GM23338 (cell line): Measurements from ENCODE around the gene CD84. TPM values are rescaled to one million over a fixed set of nuclear protein-coding genes. Genes with fewer than 3 reads are reported as not detected.

Source experiments
- ATAC-seq: fragments of 200-7000 bp; cut with Tn5 transposase; 3 replicates; pipeline ENCODE4 v1.9.1; 2020
- DNase-seq: peaks from one replicate; pipeline ENCODE4 v3.0.0-alpha.2; 2015; ENCODE audit warnings: low spot score
- H2AFZ ChIP-seq: fragments of 200-600 bp; sonication (generic); 2 replicates; pipeline ENCODE4 v1.8.0; 2016; ENCODE audit warnings: antibody characterized with exemption, mild to moderate bottlenecking, moderate library complexity
- H3F3A ChIP-seq: fragments of 200-600 bp; sonication (generic); replicated peaks from 2 replicates; pipeline ENCODE4 v1.8.0; 2017; ENCODE audit warnings: antibody characterized with exemption, mixed run types, low read depth
- H3K27ac ChIP-seq: fragments of 200-600 bp; sonication (generic); 2 replicates; pipeline ENCODE4 v1.6.1; 2016; ENCODE audit warnings: low read depth
- H3K27me3 ChIP-seq: fragments of 200-600 bp; sonication (generic); 2 replicates; pipeline ENCODE4 v1.8.0; 2016; ENCODE audit warnings: mild to moderate bottlenecking, mixed run types, moderate library complexity; ENCODE audit not compliant: insufficient read depth
- H3K36me3 ChIP-seq: fragments of 200-600 bp; sonication (generic); 2 replicates; pipeline ENCODE4 v1.8.0; 2016; ENCODE audit warnings: mild to moderate bottlenecking; ENCODE audit not compliant: insufficient read depth
- H3K4me1 ChIP-seq: fragments of 200-600 bp; sonication (generic); 2 replicates; pipeline ENCODE4 v1.8.0; 2016; ENCODE audit warnings: mild to moderate bottlenecking, moderate library complexity; ENCODE audit not compliant: insufficient read depth
- H3K4me2 ChIP-seq: fragments of 200-600 bp; sonication (generic); 2 replicates; pipeline ENCODE4 v1.7.1; 2017; ENCODE audit warnings: mixed run types
- H3K4me3 ChIP-seq: fragments of 200-600 bp; sonication (generic); 2 replicates; pipeline ENCODE4 v1.6.1; 2016; ENCODE audit warnings: mixed run types
- H3K79me2 ChIP-seq: fragments of 200-600 bp; sonication (generic); replicated peaks from 2 replicates; pipeline ENCODE4 v1.8.0; 2017; ENCODE audit warnings: mild to moderate bottlenecking; ENCODE audit not compliant: insufficient read depth
- H3K9me2 ChIP-seq: fragments of 200-600 bp; sonication (generic); 2 replicates; pipeline ENCODE4 v1.8.0; 2017; ENCODE audit not compliant: insufficient read depth
- H4K20me1 ChIP-seq: fragments of 200-600 bp; sonication (generic); replicated peaks from 2 replicates; pipeline ENCODE4 v1.8.0; 2017; ENCODE audit warnings: mild to moderate bottlenecking; ENCODE audit not compliant: insufficient read depth
- H3K27ac Mint-ChIP-seq: 2 replicates; pipeline ENCODE4 v1.8.0; 2020; ENCODE audit warnings: inconsistent platforms, mild to moderate bottlenecking, moderate library complexity, mixed read lengths
- H3K27me3 Mint-ChIP-seq: 3 replicates; pipeline ENCODE4 v1.8.0; 2022; ENCODE audit warnings: low read depth, mild to moderate bottlenecking, moderate library complexity, mixed read lengths, inconsistent platforms; ENCODE audit not compliant: insufficient read depth, poor library complexity
- H3K36me3 Mint-ChIP-seq: 3 replicates; pipeline ENCODE4 v1.8.0; 2021; ENCODE audit warnings: low read depth, mild to moderate bottlenecking, inconsistent platforms, moderate library complexity, mixed read lengths
- H3K4me1 Mint-ChIP-seq: 3 replicates; pipeline ENCODE4 v1.8.0; 2020; ENCODE audit warnings: mild to moderate bottlenecking, inconsistent platforms, mixed read lengths
- H3K4me3 Mint-ChIP-seq: 3 replicates; pipeline ENCODE4 v1.8.0; 2021; ENCODE audit warnings: moderate library complexity, mild to moderate bottlenecking, inconsistent platforms, mixed read lengths
- H3K9me3 Mint-ChIP-seq: 3 replicates; pipeline ENCODE4 v1.8.0; 2020; ENCODE audit warnings: moderate library complexity, mild to moderate bottlenecking, inconsistent platforms, mixed read lengths
- EZH2 ChIP-seq: fragments of 200-600 bp; sonication (generic); IDR thresholded peaks from one replicate; pipeline ENCODE4 v1.8.0; 2017; ENCODE audit warnings: antibody characterized with exemption, mild to moderate bottlenecking, low read depth; ENCODE audit not compliant: unreplicated experiment
- EZH2phosphoT487 ChIP-seq: fragments of 200-600 bp; sonication (generic); IDR thresholded peaks from one replicate; pipeline ENCODE4 v1.8.1; 2018; ENCODE audit warnings: antibody characterized with exemption; ENCODE audit not compliant: unreplicated experiment
- JUNB ChIP-seq: IDR thresholded peaks from one replicate; pipeline ENCODE4 v1.6.1; 2016; ENCODE audit warnings: antibody characterized with exemption; ENCODE audit not compliant: unreplicated experiment
- NANOG ChIP-seq: IDR thresholded peaks from 2 replicates; pipeline ENCODE4 v1.6.1; 2016; ENCODE audit warnings: antibody characterized with exemption, borderline replicate concordance
- POLR2AphosphoS5 ChIP-seq: IDR thresholded peaks from 2 replicates; pipeline ENCODE4 v1.6.1; 2016; ENCODE audit warnings: antibody characterized with exemption, low read depth
- STAT1 ChIP-seq: IDR thresholded peaks from one replicate; pipeline ENCODE4 v1.6.1; 2016; ENCODE audit warnings: antibody characterized with exemption; ENCODE audit not compliant: unreplicated experiment
- polyA plus RNA-seq: library from polyadenylated mRNA; unstranded; fragments of >200 nt; fragmentation: Nextera tagmentation; extraction: Ambion mirVana; gene quantifications from 2 replicates; pipeline ENCODE4 v1.2.1, GENCODE V29; 2016
- total RNA-seq: library from RNA; depleted of rRNA; stranded (reverse); fragments of >200 nt; shearing (Covaris generic); gene quantifications from 2 replicates; pipeline ENCODE4 v1.2.3, GENCODE V29; 2014
- TF ChIP-seq, protein P1 (sequence below): fragments of 250-450 bp; sonication (Bioruptor Pico); IDR thresholded peaks from 2 replicates; pipeline ENCODE4 v1.5.0; 2020; ENCODE audit warnings: mild to moderate bottlenecking, moderate library complexity
- TF ChIP-seq, protein P2 (sequence below): IDR thresholded peaks from 2 replicates; pipeline ENCODE4 v1.6.1; 2016; ENCODE audit warnings: antibody characterized with exemption
- TF ChIP-seq, protein P3 (sequence below), 2 experiments: fragments of 200-600 bp in 1 of 2; sonication (generic) in 1 of 2; conservative IDR thresholded peaks; 2 replicates each; pipeline versions ENCODE4 v1.5.1 to v1.6.1; 2016 to 2017; ENCODE audit warnings: antibody characterized with exemption in 2 of 2, low read depth in 2 of 2, mild to moderate bottlenecking in 2 of 2, moderate library complexity in 1 of 2

CD84 gene
- total and polyA plus RNA-seq, 2 experiments from 2014 or later = not detected

DNA sequence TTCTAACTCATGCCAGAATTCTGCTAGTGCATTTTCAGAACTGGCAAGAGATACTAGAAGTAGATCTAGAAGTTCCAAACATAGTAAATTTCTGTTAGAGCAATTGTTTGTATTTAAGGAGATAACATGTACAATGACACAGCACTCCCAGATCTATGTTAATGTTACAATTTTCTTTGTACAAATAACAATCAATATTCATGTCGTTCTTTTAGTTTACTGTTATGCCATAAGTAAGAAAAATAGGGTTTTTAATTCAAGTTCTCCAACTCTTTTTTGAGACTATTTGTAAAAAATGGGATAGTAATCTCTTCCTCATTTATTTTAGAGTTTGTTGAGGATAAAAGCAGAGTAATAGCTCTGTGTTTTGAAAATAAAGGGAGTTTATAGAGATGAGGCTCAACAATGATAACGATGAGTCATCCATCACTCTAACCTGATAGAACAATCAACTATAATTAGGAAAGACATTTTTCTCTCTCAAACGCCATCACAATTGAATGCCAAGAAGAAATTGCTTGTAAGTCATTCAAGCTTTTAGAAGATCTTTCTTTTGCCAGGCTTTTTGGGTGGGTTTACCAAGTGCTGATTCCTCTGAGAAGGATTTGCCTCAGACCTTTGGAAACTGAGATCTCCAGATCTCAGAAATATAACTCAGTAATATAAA lies 638 bp downstream of the CD84 start (continued):
- TF ChIP-seq, protein P1, sequence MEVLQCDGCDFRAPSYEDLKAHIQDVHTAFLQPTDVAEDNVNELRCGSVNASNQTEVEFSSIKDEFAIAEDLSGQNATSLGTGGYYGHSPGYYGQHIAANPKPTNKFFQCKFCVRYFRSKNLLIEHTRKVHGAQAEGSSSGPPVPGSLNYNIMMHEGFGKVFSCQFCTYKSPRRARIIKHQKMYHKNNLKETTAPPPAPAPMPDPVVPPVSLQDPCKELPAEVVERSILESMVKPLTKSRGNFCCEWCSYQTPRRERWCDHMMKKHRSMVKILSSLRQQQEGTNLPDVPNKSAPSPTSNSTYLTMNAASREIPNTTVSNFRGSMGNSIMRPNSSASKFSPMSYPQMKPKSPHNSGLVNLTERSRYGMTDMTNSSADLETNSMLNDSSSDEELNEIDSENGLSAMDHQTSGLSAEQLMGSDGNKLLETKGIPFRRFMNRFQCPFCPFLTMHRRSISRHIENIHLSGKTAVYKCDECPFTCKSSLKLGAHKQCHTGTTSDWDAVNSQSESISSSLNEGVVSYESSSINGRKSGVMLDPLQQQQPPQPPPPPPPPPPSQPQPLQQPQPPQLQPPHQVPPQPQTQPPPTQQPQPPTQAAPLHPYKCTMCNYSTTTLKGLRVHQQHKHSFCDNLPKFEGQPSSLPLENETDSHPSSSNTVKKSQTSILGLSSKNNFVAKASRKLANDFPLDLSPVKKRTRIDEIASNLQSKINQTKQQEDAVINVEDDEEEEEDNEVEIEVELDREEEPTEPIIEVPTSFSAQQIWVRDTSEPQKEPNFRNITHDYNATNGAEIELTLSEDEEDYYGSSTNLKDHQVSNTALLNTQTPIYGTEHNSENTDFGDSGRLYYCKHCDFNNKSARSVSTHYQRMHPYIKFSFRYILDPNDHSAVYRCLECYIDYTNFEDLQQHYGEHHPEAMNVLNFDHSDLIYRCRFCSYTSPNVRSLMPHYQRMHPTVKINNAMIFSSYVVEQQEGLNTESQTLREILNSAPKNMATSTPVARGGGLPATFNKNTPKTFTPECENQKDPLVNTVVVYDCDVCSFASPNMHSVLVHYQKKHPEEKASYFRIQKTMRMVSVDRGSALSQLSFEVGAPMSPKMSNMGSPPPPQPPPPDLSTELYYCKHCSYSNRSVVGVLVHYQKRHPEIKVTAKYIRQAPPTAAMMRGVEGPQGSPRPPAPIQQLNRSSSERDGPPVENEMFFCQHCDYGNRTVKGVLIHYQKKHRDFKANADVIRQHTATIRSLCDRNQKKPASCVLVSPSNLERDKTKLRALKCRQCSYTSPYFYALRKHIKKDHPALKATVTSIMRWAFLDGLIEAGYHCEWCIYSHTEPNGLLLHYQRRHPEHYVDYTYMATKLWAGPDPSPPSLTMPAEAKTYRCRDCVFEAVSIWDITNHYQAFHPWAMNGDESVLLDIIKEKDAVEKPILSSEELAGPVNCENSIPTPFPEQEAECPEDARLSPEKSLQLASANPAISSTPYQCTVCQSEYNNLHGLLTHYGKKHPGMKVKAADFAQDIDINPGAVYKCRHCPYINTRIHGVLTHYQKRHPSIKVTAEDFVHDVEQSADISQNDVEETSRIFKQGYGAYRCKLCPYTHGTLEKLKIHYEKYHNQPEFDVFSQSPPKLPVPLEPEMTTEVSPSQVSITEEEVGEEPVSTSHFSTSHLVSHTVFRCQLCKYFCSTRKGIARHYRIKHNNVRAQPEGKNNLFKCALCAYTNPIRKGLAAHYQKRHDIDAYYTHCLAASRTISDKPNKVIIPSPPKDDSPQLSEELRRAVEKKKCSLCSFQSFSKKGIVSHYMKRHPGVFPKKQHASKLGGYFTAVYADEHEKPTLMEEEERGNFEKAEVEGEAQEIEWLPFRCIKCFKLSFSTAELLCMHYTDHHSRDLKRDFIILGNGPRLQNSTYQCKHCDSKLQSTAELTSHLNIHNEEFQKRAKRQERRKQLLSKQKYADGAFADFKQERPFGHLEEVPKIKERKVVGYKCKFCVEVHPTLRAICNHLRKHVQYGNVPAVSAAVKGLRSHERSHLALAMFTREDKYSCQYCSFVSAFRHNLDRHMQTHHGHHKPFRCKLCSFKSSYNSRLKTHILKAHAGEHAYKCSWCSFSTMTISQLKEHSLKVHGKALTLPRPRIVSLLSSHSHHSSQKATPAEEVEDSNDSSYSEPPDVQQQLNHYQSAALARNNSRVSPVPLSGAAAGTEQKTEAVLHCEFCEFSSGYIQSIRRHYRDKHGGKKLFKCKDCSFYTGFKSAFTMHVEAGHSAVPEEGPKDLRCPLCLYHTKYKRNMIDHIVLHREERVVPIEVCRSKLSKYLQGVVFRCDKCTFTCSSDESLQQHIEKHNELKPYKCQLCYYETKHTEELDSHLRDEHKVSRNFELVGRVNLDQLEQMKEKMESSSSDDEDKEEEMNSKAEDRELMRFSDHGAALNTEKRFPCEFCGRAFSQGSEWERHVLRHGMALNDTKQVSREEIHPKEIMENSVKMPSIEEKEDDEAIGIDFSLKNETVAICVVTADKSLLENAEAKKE (CRISPR knock-in tag) = no peak
- no peak for TF ChIP-seq JUNB
- TF ChIP-seq EZH2 = no peak
- TF ChIP-seq, protein P2, sequence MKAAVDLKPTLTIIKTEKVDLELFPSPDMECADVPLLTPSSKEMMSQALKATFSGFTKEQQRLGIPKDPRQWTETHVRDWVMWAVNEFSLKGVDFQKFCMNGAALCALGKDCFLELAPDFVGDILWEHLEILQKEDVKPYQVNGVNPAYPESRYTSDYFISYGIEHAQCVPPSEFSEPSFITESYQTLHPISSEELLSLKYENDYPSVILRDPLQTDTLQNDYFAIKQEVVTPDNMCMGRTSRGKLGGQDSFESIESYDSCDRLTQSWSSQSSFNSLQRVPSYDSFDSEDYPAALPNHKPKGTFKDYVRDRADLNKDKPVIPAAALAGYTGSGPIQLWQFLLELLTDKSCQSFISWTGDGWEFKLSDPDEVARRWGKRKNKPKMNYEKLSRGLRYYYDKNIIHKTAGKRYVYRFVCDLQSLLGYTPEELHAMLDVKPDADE = no peak
- no peak for TF ChIP-seq STAT1

DNA sequence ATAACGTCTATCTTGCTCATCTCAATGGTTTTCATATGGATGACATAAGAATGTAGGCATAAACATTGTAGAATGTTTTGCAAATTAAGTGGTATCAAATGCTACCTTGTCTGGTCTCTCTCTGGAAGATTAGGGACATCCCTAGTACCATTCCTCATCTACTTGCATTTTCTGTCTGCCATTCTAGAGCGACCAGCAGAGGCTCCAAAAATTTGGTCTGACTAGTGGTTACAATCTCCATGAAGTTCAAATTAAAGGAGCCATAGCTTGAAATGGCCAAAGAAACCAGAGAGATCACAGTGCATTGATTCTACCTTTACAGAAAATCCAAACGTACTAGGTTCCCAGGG lies 1.1 kb downstream of the CD84 start:
- Histone ChIP-seq H4K20me1 (no peaks in the 10 kb centered on the region), H3K27me3 (no peaks in the 10 kb centered on the region), H3K4me1 (no peaks in the 10 kb centered on the region), H3K27ac (no peak overlapping the region), H2AFZ (no peak overlapping the region), H3K79me2 (no peaks in the 10 kb centered on the region), H3K36me3 (no peaks in the 10 kb centered on the region), H3K4me2 (no peak overlapping the region), H3K4me3 (no peak overlapping the region), H3F3A (no peaks in the 10 kb centered on the region), H3K9me2 (no peaks in the 10 kb centered on the region; the same call in 1 of the 2 replicates)
- DNase-seq (no peak), ATAC-seq (no peak)
- no peak overlapping the region for H3K27ac Mint-ChIP-seq
- H3K36me3 Mint-ChIP-seq = no peaks in the 10 kb centered on the region
- H3K27me3 Mint-ChIP-seq = no peaks in the 10 kb centered on the region
- no peaks in the 10 kb centered on the region for H3K4me1 Mint-ChIP-seq
- no peak overlapping the region for H3K4me3 Mint-ChIP-seq
- no peaks in the 10 kb centered on the region for H3K9me3 Mint-ChIP-seq
- TF ChIP-seq STAT1 (no peak), POLR2AphosphoS5 (no peak), EZH2phosphoT487 (no peak), NANOG (no peak), EZH2 (no peak)
- TF ChIP-seq, protein P3, sequence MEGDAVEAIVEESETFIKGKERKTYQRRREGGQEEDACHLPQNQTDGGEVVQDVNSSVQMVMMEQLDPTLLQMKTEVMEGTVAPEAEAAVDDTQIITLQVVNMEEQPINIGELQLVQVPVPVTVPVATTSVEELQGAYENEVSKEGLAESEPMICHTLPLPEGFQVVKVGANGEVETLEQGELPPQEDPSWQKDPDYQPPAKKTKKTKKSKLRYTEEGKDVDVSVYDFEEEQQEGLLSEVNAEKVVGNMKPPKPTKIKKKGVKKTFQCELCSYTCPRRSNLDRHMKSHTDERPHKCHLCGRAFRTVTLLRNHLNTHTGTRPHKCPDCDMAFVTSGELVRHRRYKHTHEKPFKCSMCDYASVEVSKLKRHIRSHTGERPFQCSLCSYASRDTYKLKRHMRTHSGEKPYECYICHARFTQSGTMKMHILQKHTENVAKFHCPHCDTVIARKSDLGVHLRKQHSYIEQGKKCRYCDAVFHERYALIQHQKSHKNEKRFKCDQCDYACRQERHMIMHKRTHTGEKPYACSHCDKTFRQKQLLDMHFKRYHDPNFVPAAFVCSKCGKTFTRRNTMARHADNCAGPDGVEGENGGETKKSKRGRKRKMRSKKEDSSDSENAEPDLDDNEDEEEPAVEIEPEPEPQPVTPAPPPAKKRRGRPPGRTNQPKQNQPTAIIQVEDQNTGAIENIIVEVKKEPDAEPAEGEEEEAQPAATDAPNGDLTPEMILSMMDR (conservative IDR thresholded peaks at IDR 0.05; ENCODE audit: low read depth in 2 of 2) = no peak
